HEK293 (cell line): ENCODE results near the gene KDELR1.

Experiments
- BCL11A ChIP-seq: fragments of 450-650 bp; formaldehyde crosslinking; IDR thresholded peaks from 2 replicates; pipeline ENCODE4 v1.5.1; 2016; ENCODE audit warnings: low read depth, missing biosample characterization, missing genetic modification characterization
- GLIS2 ChIP-seq: fragments of 450-650 bp; formaldehyde crosslinking; IDR thresholded peaks from 2 replicates; pipeline ENCODE4 v1.5.1; 2016; ENCODE audit warnings: missing biosample characterization, missing genetic modification characterization
- KLF8 ChIP-seq: fragments of 450-650 bp; formaldehyde crosslinking; IDR thresholded peaks from 2 replicates; pipeline ENCODE4 v1.5.1; 2016; ENCODE audit warnings: missing biosample characterization, missing genetic modification characterization
- KLF9 ChIP-seq: fragments of 450-650 bp; formaldehyde crosslinking; IDR thresholded peaks from 2 replicates; pipeline ENCODE4 v1.5.1; 2016; ENCODE audit warnings: missing biosample characterization, missing genetic modification characterization, low read depth
- SP2 ChIP-seq: fragments of 450-650 bp; formaldehyde crosslinking; IDR thresholded peaks from 2 replicates; pipeline ENCODE4 v1.5.1; 2016; ENCODE audit warnings: missing biosample characterization, missing genetic modification characterization
- YY2 ChIP-seq: fragments of 450-650 bp; formaldehyde crosslinking; IDR thresholded peaks from 2 replicates; pipeline ENCODE4 v1.5.1; 2016; ENCODE audit warnings: missing biosample characterization, missing genetic modification characterization
- ZBTB8A ChIP-seq: fragments of 450-650 bp; formaldehyde crosslinking; IDR thresholded peaks from 2 replicates; pipeline ENCODE4 v1.5.1; 2016; ENCODE audit warnings: missing biosample characterization, missing genetic modification characterization
- ZEB2 ChIP-seq: fragments of 450-650 bp; formaldehyde crosslinking; IDR thresholded peaks from 2 replicates; pipeline ENCODE4 v1.5.1; 2016; ENCODE audit warnings: missing biosample characterization, missing genetic modification characterization
- ZFHX2 ChIP-seq: fragments of 450-650 bp; formaldehyde crosslinking; conservative IDR thresholded peaks from 2 replicates; pipeline ENCODE4 v1.5.1; 2016; ENCODE audit warnings: missing biosample characterization, missing genetic modification characterization
- ZFP37 ChIP-seq: fragments of 450-650 bp; formaldehyde crosslinking; IDR thresholded peaks from 2 replicates; pipeline ENCODE4 v1.5.1; 2016; ENCODE audit warnings: missing biosample characterization, missing genetic modification characterization
- ZIC2 ChIP-seq: fragments of 450-650 bp; formaldehyde crosslinking; IDR thresholded peaks from 2 replicates; pipeline ENCODE4 v1.5.1; 2016; ENCODE audit warnings: missing biosample characterization, missing genetic modification characterization
- ZNF140 ChIP-seq: fragments of 450-650 bp; formaldehyde crosslinking; IDR thresholded peaks from 2 replicates; pipeline ENCODE4 v1.5.1; 2016; ENCODE audit warnings: missing biosample characterization, missing genetic modification characterization
- ZNF211 ChIP-seq: fragments of 450-650 bp; formaldehyde crosslinking; IDR thresholded peaks from 2 replicates; pipeline ENCODE4 v1.5.1; 2016; ENCODE audit warnings: low read depth, missing biosample characterization, missing genetic modification characterization
- ZNF366 ChIP-seq: fragments of 450-650 bp; formaldehyde crosslinking; conservative IDR thresholded peaks from 2 replicates; pipeline ENCODE4 v1.5.1; 2016; ENCODE audit warnings: missing biosample characterization, missing genetic modification characterization
- ZNF521 ChIP-seq: fragments of 450-650 bp; formaldehyde crosslinking; IDR thresholded peaks from 2 replicates; pipeline ENCODE4 v1.5.1; 2017; ENCODE audit warnings: missing biosample characterization, mild to moderate bottlenecking, missing genetic modification characterization
- ZNF549 ChIP-seq: fragments of 450-650 bp; IDR thresholded peaks from 2 replicates; pipeline ENCODE4 v1.5.1; 2018; ENCODE audit warnings: missing biosample characterization, missing genetic modification characterization, mild to moderate bottlenecking, inconsistent platforms, moderate library complexity
- ZNF555 ChIP-seq: fragments of 450-650 bp; formaldehyde crosslinking; conservative IDR thresholded peaks from 2 replicates; pipeline ENCODE4 v1.5.1; 2017; ENCODE audit warnings: missing biosample characterization, mild to moderate bottlenecking, missing genetic modification characterization, inconsistent platforms
- ZNF600 ChIP-seq: fragments of 450-650 bp; formaldehyde crosslinking; IDR thresholded peaks from 2 replicates; pipeline ENCODE4 v1.5.1; 2016; ENCODE audit warnings: missing biosample characterization, missing genetic modification characterization
- ZNF623 ChIP-seq: fragments of 450-650 bp; formaldehyde crosslinking; IDR thresholded peaks from 2 replicates; pipeline ENCODE4 v1.5.1; 2016; ENCODE audit warnings: missing biosample characterization, missing genetic modification characterization
- ZNF660 ChIP-seq: fragments of 450-650 bp; IDR thresholded peaks from 2 replicates; pipeline ENCODE4 v1.5.1; 2018; ENCODE audit warnings: missing biosample characterization, mild to moderate bottlenecking, missing genetic modification characterization
- ZNF791 ChIP-seq: fragments of 450-650 bp; formaldehyde crosslinking; IDR thresholded peaks from 2 replicates; pipeline ENCODE4 v1.5.1; 2016; ENCODE audit warnings: missing biosample characterization, missing genetic modification characterization
- ZNF830 ChIP-seq: fragments of 450-650 bp; IDR thresholded peaks from 2 replicates; pipeline ENCODE4 v1.5.0; 2018; ENCODE audit warnings: missing biosample characterization, missing genetic modification characterization, low read depth, mild to moderate bottlenecking, moderate library complexity
- ZSCAN23 ChIP-seq: fragments of 450-650 bp; formaldehyde crosslinking; IDR thresholded peaks from 2 replicates; pipeline ENCODE4 v1.5.1; 2016; ENCODE audit warnings: missing biosample characterization, missing genetic modification characterization
- TF ChIP-seq, protein P1 (sequence below): fragments of 450-650 bp; formaldehyde crosslinking; IDR thresholded peaks from 2 replicates; pipeline ENCODE4 v1.5.1; 2017; ENCODE audit warnings: missing biosample characterization, missing genetic modification characterization
- TF ChIP-seq, protein P2 (sequence below): fragments of 450-650 bp; formaldehyde crosslinking; IDR thresholded peaks from 2 replicates; pipeline ENCODE4 v1.5.1; 2017; ENCODE audit warnings: missing biosample characterization, mild to moderate bottlenecking, missing genetic modification characterization, moderate library complexity
- TF ChIP-seq, protein P3 (sequence below): fragments of 450-650 bp; formaldehyde crosslinking; IDR thresholded peaks from 2 replicates; pipeline ENCODE4 v1.5.1; 2016; ENCODE audit warnings: missing biosample characterization, missing genetic modification characterization
- TF ChIP-seq, protein P4 (sequence below): fragments of 450-650 bp; formaldehyde crosslinking; IDR thresholded peaks from 2 replicates; pipeline ENCODE4 v1.5.1; 2016; ENCODE audit warnings: missing biosample characterization, missing genetic modification characterization
- TF ChIP-seq, protein P5 (sequence below): fragments of 450-650 bp; formaldehyde crosslinking; IDR thresholded peaks from 2 replicates; pipeline ENCODE4 v1.5.1; 2016; ENCODE audit warnings: missing biosample characterization, missing genetic modification characterization, borderline replicate concordance
- TF ChIP-seq, protein P6 (sequence below): fragments of 450-650 bp; formaldehyde crosslinking; IDR thresholded peaks from 2 replicates; pipeline ENCODE4 v1.5.1; 2016; ENCODE audit warnings: missing biosample characterization, missing genetic modification characterization
- TF ChIP-seq, protein P7 (sequence below): fragments of 450-650 bp; formaldehyde crosslinking; IDR thresholded peaks from 2 replicates; pipeline ENCODE4 v1.5.1; 2016; ENCODE audit warnings: missing biosample characterization, missing genetic modification characterization

Gene KDELR1

DNA sequence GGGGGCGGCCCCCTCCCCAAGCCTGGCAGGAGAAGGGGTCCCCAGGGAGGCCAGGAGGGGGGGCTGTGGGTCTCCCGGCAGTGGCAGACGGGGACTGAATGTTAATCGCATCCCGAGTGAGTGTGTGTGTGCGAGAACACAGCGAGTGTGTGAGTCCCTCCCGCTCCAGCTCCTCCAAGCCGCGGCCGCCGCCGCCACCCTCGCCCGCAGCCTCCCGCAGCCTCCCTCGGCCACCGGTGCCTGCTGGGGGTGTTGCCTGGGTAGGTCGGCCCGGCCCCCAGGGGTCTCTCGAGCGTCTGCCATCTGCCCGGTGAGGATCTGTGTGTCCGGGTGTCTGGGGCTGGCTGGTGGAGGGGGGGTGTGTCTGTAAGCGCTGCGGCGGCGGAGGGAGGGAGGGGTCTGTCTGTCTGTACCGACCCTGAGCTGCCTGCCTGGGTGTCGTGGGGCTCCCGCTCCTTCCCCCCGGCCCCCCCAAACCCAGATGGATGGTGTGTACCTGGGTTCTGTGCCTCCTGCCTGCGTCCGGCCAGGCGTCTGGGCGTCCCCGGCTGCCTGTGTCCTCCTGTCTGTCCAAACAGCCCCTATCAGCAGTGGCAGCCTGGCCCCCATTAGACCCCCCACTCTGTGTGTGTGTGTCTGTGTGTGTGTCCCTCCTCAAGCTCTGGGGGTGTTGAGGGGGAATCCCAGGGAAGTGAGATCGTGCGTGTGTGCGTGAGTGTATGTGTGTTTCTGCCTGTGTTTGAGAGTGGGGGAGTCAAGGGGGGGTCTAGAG, 2.4 kb upstream of the KDELR1 start, which contains the start of gene GRIN2D (continued):
- TF ChIP-seq, protein P1, sequence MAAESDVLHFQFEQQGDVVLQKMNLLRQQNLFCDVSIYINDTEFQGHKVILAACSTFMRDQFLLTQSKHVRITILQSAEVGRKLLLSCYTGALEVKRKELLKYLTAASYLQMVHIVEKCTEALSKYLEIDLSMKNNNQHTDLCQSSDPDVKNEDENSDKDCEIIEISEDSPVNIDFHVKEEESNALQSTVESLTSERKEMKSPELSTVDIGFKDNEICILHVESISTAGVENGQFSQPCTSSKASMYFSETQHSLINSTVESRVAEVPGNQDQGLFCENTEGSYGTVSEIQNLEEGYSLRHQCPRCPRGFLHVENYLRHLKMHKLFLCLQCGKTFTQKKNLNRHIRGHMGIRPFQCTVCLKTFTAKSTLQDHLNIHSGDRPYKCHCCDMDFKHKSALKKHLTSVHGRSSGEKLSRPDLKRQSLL (tag by site-specific recombination), result no peak
- TF ChIP-seq ZNF211, result no peak
- no peak for TF ChIP-seq ZNF140 (tag by site-specific recombination)
- no peak for TF ChIP-seq YY2 (tag by site-specific recombination)
- TF ChIP-seq BCL11A (tag by site-specific recombination), result no peak
- no peak for TF ChIP-seq ZNF791
- TF ChIP-seq ZNF549, result no peak
- TF ChIP-seq, protein P2, sequence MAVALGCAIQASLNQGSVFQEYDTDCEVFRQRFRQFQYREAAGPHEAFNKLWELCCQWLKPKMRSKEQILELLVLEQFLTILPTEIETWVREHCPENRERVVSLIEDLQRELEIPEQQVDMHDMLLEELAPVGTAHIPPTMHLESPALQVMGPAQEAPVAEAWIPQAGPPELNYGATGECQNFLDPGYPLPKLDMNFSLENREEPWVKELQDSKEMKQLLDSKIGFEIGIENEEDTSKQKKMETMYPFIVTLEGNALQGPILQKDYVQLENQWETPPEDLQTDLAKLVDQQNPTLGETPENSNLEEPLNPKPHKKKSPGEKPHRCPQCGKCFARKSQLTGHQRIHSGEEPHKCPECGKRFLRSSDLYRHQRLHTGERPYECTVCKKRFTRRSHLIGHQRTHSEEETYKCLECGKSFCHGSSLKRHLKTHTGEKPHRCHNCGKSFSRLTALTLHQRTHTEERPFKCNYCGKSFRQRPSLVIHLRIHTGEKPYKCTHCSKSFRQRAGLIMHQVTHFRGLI (tag by site-specific recombination), result no peak
- TF ChIP-seq ZNF660 (tag by site-specific recombination), result no peak
- no peak for TF ChIP-seq ZEB2
- TF ChIP-seq, protein P3, sequence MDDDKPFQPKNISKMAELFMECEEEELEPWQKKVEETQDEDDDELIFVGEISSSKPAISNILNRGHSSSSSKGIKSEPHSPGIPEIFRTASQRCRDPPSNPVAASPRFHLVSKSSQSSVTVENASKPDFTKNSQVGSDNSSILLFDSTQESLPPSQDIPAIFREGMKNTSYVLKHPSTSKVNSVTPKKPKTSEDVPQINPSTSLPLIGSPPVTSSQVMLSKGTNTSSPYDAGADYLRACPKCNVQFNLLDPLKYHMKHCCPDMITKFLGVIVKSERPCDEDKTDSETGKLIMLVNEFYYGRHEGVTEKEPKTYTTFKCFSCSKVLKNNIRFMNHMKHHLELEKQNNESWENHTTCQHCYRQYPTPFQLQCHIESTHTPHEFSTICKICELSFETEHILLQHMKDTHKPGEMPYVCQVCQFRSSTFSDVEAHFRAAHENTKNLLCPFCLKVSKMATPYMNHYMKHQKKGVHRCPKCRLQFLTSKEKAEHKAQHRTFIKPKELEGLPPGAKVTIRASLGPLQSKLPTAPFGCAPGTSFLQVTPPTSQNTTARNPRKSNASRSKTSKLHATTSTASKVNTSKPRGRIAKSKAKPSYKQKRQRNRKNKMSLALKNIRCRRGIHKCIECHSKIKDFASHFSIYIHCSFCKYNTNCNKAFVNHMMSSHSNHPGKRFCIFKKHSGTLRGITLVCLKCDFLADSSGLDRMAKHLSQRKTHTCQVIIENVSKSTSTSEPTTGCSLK, result no peak
- TF ChIP-seq SP2 (tag by site-specific recombination), result 0 out of 2 replicates have a peak, but pooled peaks have one; percentile 11
- TF ChIP-seq ZNF830 (tag by site-specific recombination), result no peak
- 0 out of 2 replicates have a peak, but pooled peaks have one; percentile 23 for TF ChIP-seq KLF8 (tag by site-specific recombination)
- TF ChIP-seq ZSCAN23, result no peak
- TF ChIP-seq, protein P4, sequence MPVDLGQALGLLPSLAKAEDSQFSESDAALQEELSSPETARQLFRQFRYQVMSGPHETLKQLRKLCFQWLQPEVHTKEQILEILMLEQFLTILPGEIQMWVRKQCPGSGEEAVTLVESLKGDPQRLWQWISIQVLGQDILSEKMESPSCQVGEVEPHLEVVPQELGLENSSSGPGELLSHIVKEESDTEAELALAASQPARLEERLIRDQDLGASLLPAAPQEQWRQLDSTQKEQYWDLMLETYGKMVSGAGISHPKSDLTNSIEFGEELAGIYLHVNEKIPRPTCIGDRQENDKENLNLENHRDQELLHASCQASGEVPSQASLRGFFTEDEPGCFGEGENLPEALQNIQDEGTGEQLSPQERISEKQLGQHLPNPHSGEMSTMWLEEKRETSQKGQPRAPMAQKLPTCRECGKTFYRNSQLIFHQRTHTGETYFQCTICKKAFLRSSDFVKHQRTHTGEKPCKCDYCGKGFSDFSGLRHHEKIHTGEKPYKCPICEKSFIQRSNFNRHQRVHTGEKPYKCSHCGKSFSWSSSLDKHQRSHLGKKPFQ (tag by site-specific recombination), result no peak
- TF ChIP-seq, protein P5, sequence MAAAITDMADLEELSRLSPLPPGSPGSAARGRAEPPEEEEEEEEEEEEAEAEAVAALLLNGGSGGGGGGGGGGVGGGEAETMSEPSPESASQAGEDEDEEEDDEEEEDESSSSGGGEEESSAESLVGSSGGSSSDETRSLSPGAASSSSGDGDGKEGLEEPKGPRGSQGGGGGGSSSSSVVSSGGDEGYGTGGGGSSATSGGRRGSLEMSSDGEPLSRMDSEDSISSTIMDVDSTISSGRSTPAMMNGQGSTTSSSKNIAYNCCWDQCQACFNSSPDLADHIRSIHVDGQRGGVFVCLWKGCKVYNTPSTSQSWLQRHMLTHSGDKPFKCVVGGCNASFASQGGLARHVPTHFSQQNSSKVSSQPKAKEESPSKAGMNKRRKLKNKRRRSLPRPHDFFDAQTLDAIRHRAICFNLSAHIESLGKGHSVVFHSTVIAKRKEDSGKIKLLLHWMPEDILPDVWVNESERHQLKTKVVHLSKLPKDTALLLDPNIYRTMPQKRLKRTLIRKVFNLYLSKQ (tag by site-specific recombination), result no peak
- peak; percentile 65 for TF ChIP-seq ZIC2 (tag by site-specific recombination)
- no peak for TF ChIP-seq ZNF623 (tag by site-specific recombination)
- TF ChIP-seq, protein P6, sequence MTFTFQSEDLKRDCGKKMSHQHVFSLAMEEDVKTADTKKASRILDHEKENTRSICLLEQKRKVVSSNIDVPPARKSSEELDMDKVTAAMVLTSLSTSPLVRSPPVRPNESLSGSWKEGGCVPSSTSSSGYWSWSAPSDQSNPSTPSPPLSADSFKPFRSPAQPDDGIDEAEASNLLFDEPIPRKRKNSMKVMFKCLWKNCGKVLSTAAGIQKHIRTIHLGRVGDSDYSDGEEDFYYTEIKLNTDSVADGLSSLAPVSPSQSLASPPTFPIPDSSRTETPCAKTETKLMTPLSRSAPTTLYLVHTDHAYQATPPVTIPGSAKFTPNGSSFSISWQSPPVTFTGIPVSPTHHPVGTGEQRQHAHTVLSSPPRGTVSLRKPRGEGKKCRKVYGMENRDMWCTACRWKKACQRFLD (tag by site-specific recombination), result no peak
- TF ChIP-seq, protein P7, sequence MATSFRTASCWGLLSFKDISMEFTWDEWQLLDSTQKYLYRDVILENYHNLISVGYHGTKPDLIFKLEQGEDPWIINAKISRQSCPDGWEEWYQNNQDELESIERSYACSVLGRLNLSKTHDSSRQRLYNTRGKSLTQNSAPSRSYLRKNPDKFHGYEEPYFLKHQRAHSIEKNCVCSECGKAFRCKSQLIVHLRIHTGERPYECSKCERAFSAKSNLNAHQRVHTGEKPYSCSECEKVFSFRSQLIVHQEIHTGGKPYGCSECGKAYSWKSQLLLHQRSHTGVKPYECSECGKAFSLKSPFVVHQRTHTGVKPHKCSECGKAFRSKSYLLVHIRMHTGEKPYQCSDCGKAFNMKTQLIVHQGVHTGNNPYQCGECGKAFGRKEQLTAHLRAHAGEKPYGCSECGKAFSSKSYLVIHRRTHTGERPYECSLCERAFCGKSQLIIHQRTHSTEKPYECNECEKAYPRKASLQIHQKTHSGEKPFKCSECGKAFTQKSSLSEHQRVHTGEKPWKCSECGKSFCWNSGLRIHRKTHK (tag by site-specific recombination), result no peak
- TF ChIP-seq KLF9 (tag by site-specific recombination), result peak; percentile 76; the same call in 1 of the 2 replicates
- no peak for TF ChIP-seq ZNF366
- peak; percentile 90 for TF ChIP-seq GLIS2 (tag by site-specific recombination)
- 0 out of 2 replicates have a peak, but pooled peaks have one; percentile 46 for TF ChIP-seq ZFP37 (tag by site-specific recombination)
- no peak for TF ChIP-seq ZBTB8A (tag by site-specific recombination)
- no peak for TF ChIP-seq ZNF521 (tag by site-specific recombination)
- peak; percentile 77 for TF ChIP-seq ZNF600 (tag by site-specific recombination)
- no peak; the same call in 1 of the 2 replicates for TF ChIP-seq ZFHX2 (tag by site-specific recombination)
- no peak for TF ChIP-seq ZNF555 (tag by site-specific recombination)
